ENCODE data around the gene HOXA13.

The HOXA13 gene

GRCh38 chr7:27199849-27200760, at the start of gene HOXA13:
TSS of gene HOXA13 (minus strand) at chr7:27200091. CDS start at chr7:27200077, 14 bp downstream.
- no peak for DNase-seq (ENCODE audit: low read depth)

- DNase-seq (ENCODE audit: low read depth): peak; percentile 44
Observed at GRCh38 chr7:27248911-27249723, 49.2 kb upstream of the HOXA13 start.

- DNase-seq (ENCODE audit: low read depth): no peak
Observed at GRCh38 chr7:27248427-27248806, 48.5 kb upstream of the HOXA13 start.

DNA sequence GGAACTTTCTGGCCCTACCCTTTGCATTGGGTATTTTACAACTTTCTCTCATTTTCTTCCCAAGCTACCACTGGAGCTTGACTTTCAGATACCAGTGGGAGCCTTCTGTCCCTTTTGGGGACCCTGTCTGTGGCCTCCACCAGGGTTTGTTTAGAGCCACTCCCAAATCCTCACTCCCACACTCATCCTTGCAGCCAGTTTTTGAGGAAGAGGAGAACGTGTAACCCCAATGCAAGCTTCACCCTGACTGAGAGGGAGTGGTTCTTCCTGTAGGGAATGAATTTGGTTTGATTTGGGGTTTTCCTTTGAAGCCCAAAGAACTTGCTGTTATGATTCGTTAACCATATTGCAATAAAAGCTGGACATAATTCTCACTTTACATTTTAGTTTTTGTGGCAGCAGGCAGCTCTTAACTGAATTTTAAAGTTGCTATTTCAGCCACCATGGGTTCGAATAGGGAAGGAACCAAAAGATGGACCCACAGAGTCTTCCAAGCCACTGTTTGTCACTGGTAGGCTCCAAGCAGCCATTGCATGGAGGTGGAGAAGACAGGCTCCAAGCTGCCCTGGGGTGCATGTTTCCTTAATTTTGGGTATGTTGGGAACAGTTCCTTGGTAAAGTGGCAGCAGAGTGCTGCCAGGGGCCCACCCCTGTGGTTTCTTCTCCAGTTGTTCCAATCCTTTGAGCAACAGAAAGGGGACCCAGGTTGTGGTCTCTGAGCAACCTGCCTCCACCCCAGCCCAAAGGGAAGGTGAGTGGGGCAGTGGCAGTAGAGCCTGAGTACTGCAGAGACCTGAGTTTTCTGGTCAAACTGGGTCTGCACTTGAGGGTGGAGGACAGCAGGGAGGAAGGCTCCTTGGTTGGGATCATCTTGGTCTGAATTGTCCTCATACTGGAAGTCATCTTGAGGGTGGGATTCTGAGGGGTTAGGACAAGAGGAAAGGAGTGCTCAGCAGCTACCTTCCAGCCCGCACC, 47.8 kb upstream of the HOXA13 start:
- no peak for DNase-seq (ENCODE audit: low read depth)

GRCh38 chr7:27247000-27247399, 47.1 kb upstream of the HOXA13 start:
- no peak for DNase-seq (ENCODE audit: low read depth)

- no peak for DNase-seq (ENCODE audit: low read depth)
Observed at GRCh38 chr7:27245798-27246691, 46.2 kb upstream of the HOXA13 start.

- no peak for DNase-seq (ENCODE audit: low read depth)
Observed at GRCh38 chr7:27245124-27245797, 45.4 kb upstream of the HOXA13 start.

DNA sequence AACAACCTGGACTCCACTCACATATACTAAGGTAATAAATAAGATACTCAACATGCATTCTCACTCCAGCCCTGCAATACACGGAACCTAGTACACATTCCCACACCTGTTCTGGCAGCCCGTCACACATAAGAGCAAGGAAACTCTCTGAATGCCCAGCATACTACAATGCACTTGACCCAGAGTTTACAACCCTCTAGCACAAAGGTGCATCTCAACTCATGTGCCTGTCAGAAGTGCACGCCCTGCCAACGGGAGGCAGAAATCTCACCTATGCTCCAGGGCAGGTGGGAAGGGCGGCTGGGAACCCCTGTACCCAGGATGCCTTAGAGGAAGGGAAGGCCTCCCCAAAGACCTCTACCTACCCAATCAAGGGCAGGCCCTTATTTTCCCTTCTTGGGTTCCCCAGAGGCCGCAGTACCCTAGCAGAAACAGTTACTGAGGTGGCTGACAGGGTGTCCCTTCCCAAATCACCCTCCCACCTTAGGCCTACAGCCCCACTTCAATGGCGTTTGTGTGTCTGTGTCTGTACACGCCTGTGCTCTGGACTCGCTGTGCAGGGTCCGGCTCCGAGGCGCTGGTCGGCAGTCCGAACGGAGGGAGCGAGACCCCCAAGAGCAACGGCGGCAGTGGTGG, 44.7 kb upstream of the HOXA13 start:
- no peak for DNase-seq (ENCODE audit: low read depth)

DNA sequence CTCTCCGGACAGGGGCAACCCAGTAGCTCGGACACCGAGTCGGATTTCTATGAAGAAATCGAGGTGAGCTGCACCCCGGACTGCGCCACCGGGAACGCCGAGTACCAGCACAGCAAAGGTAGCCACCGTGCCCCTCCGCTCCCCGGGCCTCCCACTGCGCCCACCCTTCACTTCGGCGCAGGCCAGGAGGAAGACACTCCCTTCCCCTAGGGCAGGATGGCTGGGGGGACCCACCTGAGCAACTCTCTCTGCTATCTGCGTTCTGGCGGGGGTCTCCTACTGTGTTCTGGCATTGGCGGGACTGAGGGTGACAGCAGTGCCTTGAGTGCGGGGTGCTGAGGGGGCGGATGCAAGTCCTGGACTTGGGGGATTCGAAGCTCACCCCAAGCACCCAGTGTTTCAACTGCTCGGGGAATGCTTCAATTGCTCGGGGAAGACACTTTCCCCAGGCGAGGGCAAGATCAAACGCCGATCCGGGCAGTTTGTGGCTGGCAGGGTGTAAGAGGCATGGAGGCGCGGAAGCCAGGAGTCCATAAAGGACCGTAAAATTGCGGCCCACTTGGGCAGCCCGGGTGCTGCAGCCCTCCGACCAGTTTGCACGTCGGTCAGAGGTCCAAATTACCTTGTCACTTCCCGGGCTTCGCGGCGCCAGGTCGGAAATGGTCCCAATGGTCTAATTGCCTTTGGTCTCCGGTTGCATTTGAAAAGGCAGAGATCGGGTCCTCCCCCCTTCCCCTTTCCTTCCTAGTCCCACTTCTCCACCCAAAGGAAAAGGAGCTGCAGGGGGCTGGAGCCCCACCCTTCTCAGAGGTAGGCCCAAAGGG, 43.7 kb upstream of the HOXA13 start:
- no peak for DNase-seq (ENCODE audit: low read depth)

GRCh38 chr7:27242555-27243339, 42.9 kb upstream of the HOXA13 start, which contains the start of gene EVX1:
TSS of gene EVX1 (plus strand) at chr7:27242802. CDS start at chr7:27243031, 229 bp downstream.
- DNase-seq (ENCODE audit: low read depth): no peak

GRCh38 chr7:27242154-27242553, 42.3 kb upstream of the HOXA13 start:
- no peak for DNase-seq (ENCODE audit: low read depth)

- no peak for DNase-seq (ENCODE audit: low read depth)
Observed at GRCh38 chr7:27241189-27242056, 41.5 kb upstream of the HOXA13 start.

DNA sequence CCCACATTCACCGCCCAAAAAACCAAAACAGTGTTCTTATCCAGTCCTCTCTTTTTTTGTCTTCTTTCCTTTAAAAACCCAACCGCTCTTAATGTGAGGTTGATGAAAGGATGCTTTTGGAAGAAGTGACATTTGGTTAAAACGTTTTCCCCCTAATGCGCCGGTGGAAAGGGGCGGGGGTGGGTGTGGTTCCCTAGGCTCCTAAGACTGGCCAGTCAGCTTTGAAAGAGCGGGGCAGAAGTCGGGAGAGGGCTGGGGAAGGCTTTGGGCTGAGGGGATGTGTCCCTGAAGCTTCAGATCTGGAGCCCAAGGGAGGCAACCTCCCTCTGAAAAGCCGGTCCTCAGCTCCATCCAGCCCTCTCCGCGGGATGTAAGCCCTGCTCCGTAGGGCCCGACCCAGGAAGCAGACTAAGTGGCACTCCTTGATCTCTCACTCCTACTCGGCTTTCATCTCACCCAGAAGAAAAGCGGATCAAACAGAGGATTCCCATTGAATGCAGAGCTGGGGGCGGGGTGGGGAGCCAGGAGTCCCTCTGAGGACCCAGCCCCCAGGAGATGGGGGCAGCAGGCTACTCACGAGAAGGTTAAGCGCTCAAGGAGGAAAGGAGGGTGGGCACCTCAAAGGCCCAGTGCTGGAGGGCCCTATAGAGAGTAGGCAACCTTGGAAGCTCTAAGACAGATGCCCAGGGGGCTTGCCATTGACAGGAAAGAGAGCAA, 40.3 kb upstream of the HOXA13 start:
- DNase-seq (ENCODE audit: low read depth): no peak

DNA sequence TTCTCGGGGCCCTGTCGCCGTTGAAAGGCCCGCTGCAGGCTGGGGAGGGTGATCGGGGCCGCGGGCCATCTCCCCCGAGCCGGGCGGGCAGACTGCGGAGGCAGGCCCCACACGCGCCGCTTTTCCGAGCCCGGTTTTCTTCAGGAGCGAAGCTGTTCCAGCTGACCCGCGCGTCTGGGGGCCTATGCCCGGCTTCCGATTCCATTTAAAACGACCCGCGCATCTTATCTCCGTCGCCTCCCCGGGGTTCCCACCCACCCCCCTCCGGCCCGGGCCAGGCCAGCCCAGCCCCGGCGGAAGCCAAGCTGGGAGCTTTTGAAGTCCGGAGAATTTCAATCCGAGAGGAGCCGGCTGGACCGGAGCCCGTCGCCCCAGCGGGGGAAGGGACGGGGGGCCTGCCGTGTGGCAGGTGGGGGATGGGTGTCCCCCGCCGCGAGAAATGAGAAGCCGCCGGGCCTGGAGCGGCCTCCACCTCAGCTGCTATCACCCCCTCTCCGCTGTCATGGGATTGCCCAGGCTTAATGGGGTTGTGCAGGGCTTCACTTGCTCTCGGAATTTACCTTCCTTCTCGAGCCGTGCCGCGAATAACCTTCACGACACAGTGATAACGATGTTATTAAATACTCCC, 39.6 kb upstream of the HOXA13 start:
- DNase-seq (ENCODE audit: low read depth): no peak

- DNase-seq (ENCODE audit: low read depth): no peak
Observed at GRCh38 chr7:27238979-27239386, 39.1 kb upstream of the HOXA13 start.
